ENCODE results near the gene STAMBPL1.

DNA sequence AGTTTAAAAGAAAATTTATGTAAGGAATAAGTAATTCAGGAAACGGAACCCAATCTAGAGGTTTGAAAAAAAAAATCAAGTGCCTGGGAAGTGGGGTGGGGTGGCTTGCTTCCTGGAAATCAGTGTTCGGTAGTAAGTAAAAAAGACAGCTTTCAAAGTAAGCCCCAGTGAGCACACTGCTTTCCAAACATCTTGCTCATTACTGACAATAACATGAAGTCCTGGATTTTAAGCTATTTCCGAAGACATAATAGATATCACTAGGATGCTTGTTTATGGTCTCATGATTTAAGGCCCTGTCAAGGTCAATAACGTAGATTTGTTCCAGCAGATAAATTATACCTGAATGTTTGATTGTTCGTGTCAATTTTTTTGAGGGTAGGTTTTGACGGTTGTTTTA, 1.3 kb downstream of the STAMBPL1 start:
- TF ChIP-seq, protein P1, sequence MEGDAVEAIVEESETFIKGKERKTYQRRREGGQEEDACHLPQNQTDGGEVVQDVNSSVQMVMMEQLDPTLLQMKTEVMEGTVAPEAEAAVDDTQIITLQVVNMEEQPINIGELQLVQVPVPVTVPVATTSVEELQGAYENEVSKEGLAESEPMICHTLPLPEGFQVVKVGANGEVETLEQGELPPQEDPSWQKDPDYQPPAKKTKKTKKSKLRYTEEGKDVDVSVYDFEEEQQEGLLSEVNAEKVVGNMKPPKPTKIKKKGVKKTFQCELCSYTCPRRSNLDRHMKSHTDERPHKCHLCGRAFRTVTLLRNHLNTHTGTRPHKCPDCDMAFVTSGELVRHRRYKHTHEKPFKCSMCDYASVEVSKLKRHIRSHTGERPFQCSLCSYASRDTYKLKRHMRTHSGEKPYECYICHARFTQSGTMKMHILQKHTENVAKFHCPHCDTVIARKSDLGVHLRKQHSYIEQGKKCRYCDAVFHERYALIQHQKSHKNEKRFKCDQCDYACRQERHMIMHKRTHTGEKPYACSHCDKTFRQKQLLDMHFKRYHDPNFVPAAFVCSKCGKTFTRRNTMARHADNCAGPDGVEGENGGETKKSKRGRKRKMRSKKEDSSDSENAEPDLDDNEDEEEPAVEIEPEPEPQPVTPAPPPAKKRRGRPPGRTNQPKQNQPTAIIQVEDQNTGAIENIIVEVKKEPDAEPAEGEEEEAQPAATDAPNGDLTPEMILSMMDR (IDR thresholded peaks at IDR 0.05) = no peak
- TF ChIP-seq POLR2A (IDR thresholded peaks at IDR 0.05) (no peak), POLR2AphosphoS5 (IDR thresholded peaks at IDR 0.05) (no peak)

All from upper lobe of left lung (tissue), 4 donors.